HUES48 (cell line): ENCODE data around the gene CNTNAP2.
"Not testable (repeated sequence)": the region's sequence is repeated elsewhere in the genome, so short reads cannot be mapped to it uniquely, and the experiment has no call there.

ENCODE experiments used
- H3K27ac ChIP-seq: one replicate; pipeline ENCODE4 v1.7.0; 2013; ENCODE audit warnings: low read depth, low read length, inconsistent platforms
- H3K27me3 ChIP-seq: 2 replicates; pipeline ENCODE4 v1.6.1; 2013; ENCODE audit warnings: mild to moderate bottlenecking, low read length; ENCODE audit not compliant: control insufficient read depth, insufficient read depth
- H3K36me3 ChIP-seq: 2 replicates; pipeline ENCODE4 v1.6.1; 2013; ENCODE audit warnings: low read length; ENCODE audit not compliant: control insufficient read depth, insufficient read depth
- H3K4me1 ChIP-seq: 2 replicates; pipeline ENCODE4 v1.6.1; 2013; ENCODE audit warnings: mild to moderate bottlenecking, low read length; ENCODE audit not compliant: control insufficient read depth, insufficient read depth
- H3K4me3 ChIP-seq: 2 replicates; pipeline ENCODE4 v1.5.1; 2013; ENCODE audit warnings: mild to moderate bottlenecking, low read depth, low read length
- H3K9ac ChIP-seq: 2 replicates; pipeline ENCODE4 v1.6.1; 2013; ENCODE audit warnings: mild to moderate bottlenecking, low read depth, low read length, moderate library complexity
- H3K9me3 ChIP-seq: 2 replicates; pipeline ENCODE4 v1.6.1; 2013; ENCODE audit warnings: low read length; ENCODE audit not compliant: control insufficient read depth, insufficient read depth

The CNTNAP2 gene

DNA sequence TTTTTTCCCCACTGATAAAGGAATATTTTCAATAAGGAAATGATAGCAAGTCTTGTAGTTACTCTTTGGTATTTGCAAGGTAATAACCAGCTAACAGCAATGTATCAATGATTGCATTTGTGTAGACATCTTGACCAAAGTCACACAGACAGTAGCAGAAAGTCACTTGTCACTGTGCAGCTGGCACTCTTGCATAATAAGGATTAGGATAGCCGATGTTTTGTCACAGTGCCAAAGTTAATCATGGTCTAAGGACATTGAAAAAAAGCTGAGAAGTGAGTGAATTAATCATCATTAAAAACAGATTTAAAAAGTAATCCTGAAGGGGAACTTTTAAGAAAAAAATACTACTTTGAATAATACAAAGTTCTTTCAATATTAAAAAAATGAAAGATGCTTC lies 1639.7 kb downstream of the CNTNAP2 start:
- Histone ChIP-seq H3K36me3 (no peaks in the 10 kb centered on the region), H3K27me3 (no peaks in the 10 kb centered on the region), H3K4me1 (no peaks in the 10 kb centered on the region), H3K27ac (no peak overlapping the region), H3K9me3 (no peaks in the 10 kb centered on the region), H3K4me3 (no peak overlapping the region), H3K9ac (no peak overlapping the region)

DNA sequence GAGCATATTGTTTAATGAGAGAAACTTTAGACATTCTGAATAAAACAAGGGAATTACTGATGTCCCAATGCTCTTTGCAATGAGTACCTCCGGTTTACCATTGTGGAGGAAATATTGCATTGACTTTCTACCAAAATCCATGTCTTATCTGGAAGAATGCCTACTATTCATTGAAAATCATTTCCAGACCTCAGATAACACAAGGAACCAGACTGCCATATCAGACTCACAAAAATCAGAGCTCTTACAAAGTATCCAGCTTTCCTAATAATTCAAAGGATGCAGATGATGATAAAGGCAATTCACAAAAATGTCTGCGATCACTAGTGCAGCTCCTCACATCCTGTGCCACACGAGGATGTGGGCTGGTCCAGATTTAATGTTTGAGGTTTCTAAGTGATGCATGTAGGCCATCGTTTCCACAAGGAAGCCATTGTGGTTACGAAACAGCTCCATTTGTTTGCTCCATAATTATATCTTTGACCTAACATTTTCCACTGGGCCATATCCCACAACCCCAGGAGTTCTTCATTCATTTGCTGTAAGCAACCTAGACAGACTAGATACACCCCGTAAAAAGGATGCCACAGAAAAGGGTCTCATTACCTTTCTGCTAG lies 1642.8 kb downstream of the CNTNAP2 start:
- Histone ChIP-seq H3K9ac (no peak overlapping the region), H3K4me3 (no peak overlapping the region)

DNA sequence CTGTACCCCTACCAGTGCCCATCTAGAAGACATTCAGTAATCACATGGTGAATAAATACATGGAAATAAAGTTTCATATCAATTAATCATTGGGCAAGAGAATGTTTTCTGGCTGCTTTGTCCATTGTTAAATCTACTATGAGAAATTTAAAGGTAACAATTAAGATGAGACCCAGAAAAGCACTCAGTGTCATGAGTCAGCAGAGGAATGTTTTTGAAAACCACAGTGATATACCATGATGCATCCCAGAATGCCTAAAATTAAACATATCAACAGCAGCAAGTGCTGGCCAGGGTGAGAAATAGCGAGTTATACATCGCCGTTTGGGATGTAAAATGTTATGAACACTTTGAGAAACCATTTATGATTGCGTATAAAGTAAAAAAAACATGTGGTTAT lies 1648.7 kb downstream of the CNTNAP2 start:
- Histone ChIP-seq H3K27ac (no peak overlapping the region), H3K9ac (no peak overlapping the region), H3K4me3 (no peak overlapping the region), H3K36me3 (no peaks in the 10 kb centered on the region), H3K9me3 (no peaks in the 10 kb centered on the region), H3K27me3 (no peaks in the 10 kb centered on the region), H3K4me1 (no peaks in the 10 kb centered on the region)

More for the DNA sequence above, 1642.8 kb downstream of the CNTNAP2 start:
- Histone ChIP-seq H3K27me3 (no peaks in the 10 kb centered on the region), H3K36me3 (no peaks in the 10 kb centered on the region), H3K27ac (no peak overlapping the region), H3K9me3 (no peaks in the 10 kb centered on the region), H3K4me1 (no peaks in the 10 kb centered on the region)

DNA sequence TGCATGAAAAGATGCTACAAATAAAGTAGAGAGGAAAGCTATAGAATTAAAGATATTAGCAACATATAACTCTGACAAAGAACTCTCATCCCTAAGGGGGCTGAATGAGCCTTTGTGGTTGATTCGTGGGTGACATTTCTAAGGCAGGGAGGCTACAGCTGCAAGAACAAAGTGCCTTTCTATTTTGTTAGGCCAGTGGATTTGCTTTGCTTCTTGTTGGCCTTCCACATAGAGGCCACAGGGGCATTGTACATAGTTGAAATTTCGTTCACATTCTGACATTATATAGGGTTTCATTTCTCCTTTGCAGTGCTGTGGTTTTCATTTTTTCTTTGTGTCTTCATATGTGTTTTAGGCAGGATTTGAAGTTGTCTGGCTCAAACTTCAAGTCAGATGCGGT lies 1654.7 kb downstream of the CNTNAP2 start:
- H3K27ac ChIP-seq, result no peak overlapping the region

DNA sequence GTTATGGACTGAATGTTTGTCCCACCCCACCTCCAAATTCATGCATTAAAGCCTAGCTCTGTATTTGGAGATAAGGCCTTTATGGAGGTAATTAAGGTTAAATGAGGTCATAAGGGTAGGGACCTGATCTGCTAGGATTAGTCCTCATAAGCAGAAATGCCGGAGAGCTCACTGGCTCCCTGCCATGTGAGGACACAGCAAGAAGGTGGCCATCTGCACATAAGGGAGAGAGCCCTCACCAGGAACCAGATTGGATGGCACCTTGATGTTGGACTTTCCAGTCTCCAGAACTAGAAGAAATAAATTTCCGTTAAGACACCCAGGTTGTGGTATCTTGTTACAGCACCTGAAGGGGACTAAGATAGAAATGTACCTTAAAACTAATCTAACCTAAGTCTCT lies 1657.9 kb downstream of the CNTNAP2 start:
- H3K9ac ChIP-seq, result no peak overlapping the region
- no peak overlapping the region for H3K27ac ChIP-seq
- no peaks in the 10 kb centered on the region for H3K36me3 ChIP-seq
- no peaks in the 10 kb centered on the region for H3K27me3 ChIP-seq
- no peaks in the 10 kb centered on the region for H3K4me1 ChIP-seq
- no peak overlapping the region for H3K4me3 ChIP-seq
- H3K9me3 ChIP-seq, result no peaks in the 10 kb centered on the region

More for the DNA sequence above, 1654.7 kb downstream of the CNTNAP2 start:
- Histone ChIP-seq H3K9me3 (no peaks in the 10 kb centered on the region), H3K4me3 (no peak overlapping the region), H3K4me1 (no peaks in the 10 kb centered on the region), H3K9ac (no peak overlapping the region), H3K36me3 (no peaks in the 10 kb centered on the region), H3K27me3 (no peaks in the 10 kb centered on the region)

DNA sequence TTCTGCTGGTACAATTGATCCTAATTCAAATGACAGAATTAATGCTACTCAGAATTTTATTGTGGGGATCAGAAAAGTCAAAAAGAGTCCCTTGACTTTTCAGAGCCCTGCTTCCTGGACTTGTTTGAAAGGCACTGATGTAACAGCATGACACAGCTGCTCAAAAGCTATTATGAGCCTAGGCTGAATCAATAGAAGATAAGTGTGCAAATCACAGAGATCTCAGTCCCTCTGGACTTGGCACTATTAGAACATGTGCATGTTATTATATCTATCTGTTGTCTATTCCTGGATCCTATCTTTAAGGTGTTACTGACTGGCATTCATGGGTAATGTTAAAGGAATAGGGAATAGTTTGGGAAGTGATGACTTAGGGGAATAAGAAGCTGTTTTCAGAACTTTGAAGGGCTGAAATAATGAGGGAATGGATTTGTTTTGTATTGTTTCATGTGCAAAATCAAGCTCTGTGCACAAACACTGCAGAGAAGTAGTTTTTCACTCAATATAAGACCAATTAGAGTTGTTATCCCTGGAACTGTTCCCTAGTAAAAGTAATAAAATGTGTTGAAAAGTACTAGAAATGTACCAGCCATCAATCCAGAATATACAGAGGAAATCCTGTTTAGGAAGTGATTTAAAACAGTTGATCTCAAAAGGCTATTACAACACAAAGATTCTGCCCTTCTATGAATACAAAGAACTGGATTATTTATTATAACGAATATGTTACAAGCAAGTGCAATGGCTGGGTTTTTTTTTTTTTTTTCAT lies 1659.1 kb downstream of the CNTNAP2 start:
- H3K27me3 ChIP-seq, result no peaks in the 10 kb centered on the region
- no peaks in the 10 kb centered on the region for H3K36me3 ChIP-seq
- no peak overlapping the region for H3K9ac ChIP-seq
- H3K4me3 ChIP-seq, result no peak overlapping the region
- no peaks in the 10 kb centered on the region for H3K4me1 ChIP-seq
- H3K27ac ChIP-seq, result no peak overlapping the region
- no peaks in the 10 kb centered on the region for H3K9me3 ChIP-seq

DNA sequence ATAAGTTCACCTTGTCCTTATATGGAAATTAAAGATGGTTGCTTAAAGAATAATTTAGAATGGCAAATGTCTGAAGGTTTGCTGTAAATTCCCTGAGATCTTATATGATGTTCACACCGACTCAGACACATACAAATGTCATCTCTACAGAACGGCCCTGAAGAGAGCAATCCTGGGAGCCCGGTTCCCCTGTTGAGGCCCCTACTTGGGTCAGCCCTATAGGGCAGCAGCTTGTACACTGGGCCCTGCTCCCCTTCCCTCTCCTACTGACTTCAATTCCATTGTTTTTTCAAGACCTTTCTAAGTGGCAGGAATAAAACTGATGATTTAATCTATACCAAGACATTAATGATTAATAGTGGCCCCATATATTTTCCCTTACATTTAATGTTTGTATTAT lies 1660.7 kb downstream of the CNTNAP2 start:
- Histone ChIP-seq H3K9ac (no peak overlapping the region), H3K36me3 (no peaks in the 10 kb centered on the region), H3K27me3 (no peaks in the 10 kb centered on the region), H3K4me3 (no peak overlapping the region), H3K4me1 (no peaks in the 10 kb centered on the region), H3K27ac (no peak overlapping the region), H3K9me3 (no peaks in the 10 kb centered on the region)

DNA sequence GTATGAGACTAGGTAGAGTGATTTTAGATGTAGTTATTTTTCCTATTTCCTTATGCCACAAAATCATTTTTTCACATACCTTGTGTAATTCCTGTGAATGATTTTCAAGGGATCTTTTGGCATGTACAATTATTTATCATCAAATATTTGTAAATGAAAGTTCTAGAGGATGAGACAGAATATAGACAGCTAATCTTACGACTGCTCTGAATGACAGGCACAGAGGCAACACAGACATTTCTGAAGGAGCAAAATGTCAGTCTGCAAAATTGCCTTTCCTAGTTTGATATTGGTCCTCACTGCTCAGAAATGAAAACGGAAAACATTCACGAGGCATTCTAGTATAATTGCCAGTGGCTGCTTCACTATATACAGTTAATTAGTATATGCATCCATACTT lies 1663.3 kb downstream of the CNTNAP2 start:
- Histone ChIP-seq H3K36me3 (no peaks in the 10 kb centered on the region), H3K27ac (no peak overlapping the region), H3K9ac (no peak overlapping the region), H3K4me3 (no peak overlapping the region), H3K27me3 (no peaks in the 10 kb centered on the region), H3K4me1 (no peaks in the 10 kb centered on the region), H3K9me3 (no peaks in the 10 kb centered on the region)

DNA sequence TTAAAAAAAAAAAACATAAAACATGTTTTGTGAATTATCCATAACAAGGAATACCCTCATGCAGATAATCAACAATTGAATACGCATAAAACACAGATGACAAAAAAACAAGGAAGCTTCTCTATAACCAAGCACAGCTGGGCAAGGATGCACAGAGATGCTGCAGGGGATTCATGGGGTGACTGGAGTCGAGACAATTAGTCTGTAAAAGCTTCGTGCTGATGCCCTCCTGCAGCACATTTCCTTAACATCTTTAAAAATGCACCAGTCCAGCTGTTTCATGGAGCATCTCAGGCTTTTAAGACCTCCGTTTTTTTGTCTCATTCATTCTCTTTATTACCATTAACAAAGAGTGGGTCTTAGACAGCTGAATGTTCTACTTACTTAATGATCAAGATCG lies 1680.0 kb downstream of the CNTNAP2 start:
- peaks cover 7% of the 10 kb centered on the region; the same call in 1 of the 2 replicates for H3K4me1 ChIP-seq
- no peak overlapping the region for H3K27ac ChIP-seq
- H3K9ac ChIP-seq, result no peak overlapping the region
- no peaks in the 10 kb centered on the region for H3K27me3 ChIP-seq
- H3K9me3 ChIP-seq, result no peaks in the 10 kb centered on the region
- H3K4me3 ChIP-seq, result no peak overlapping the region
- no peaks in the 10 kb centered on the region for H3K36me3 ChIP-seq

DNA sequence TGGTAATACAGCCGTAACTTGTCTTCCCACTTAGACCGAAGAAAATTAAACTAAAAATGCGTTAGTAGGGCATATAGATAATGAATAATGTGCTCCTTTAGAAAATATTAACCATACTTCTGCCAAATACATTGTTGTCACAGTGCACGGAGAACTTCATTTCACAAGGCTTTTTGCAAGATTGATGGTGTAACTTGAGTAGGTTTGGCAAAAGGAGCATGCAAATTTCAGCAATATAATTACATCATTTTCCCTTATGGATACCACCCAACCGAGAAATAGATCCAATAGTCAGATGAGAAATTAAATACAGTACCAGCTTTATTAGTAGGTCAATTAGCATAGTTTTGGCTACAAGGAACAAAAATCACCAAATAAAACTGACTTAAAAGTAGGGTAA lies 1681.4 kb downstream of the CNTNAP2 start:
- Histone ChIP-seq H3K4me3 (no peak overlapping the region), H3K9me3 (no peaks in the 10 kb centered on the region), H3K27me3 (no peaks in the 10 kb centered on the region), H3K4me1 (peaks cover 7% of the 10 kb centered on the region; the same call in 1 of the 2 replicates), H3K9ac (no peak overlapping the region), H3K36me3 (no peaks in the 10 kb centered on the region), H3K27ac (no peak overlapping the region)

DNA sequence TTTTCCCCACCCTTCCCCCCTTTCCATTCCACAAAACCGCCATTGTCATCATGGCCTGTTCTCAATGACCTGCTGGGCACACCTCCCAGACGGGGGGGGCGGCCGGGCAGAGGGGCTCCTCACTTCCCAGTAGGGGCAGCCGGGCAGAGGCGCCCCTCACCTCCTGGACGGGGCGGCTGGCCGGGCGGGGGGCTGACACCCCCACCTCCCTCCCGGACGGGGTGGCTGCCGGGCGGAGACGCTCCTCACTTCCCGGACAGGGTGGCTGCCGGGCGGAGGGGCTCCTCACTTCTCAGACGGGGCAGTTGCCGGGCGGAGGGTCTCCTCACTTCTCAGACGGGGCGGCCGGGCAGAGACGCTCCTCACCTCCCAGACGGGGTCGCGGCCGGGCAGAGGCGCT lies 1685.2 kb downstream of the CNTNAP2 start:
- H3K36me3 ChIP-seq, H3K9ac ChIP-seq, H3K27me3 ChIP-seq, H3K27ac ChIP-seq, H3K4me1 ChIP-seq, H3K9me3 ChIP-seq, H3K4me3 ChIP-seq: not testable (repeated sequence)
